Testis (tissue), 3 donors: Measurements from ENCODE around the gene RASSF10. TPM values are rescaled to one million over a fixed set of nuclear protein-coding genes. Genes with fewer than 3 reads are reported as not detected.

Source experiments
- DNase-seq: peaks from one replicate; pipeline ENCODE4 v3.0.0-alpha.2; 2019
- H3K27ac ChIP-seq, 2 donors: fragments of 200-600 bp; sonication (generic); one replicate each; pipeline ENCODE4 v1.5.1; 2019
- H3K27me3 ChIP-seq: fragments of 200-600 bp; sonication (generic); one replicate; pipeline ENCODE4 v1.5.1; 2019
- H3K36me3 ChIP-seq: fragments of 200-600 bp; sonication (generic); one replicate; pipeline ENCODE4 v1.5.1; 2017; ENCODE audit warnings: low read depth; ENCODE audit errors: missing control alignments
- H3K4me1 ChIP-seq: fragments of 200-600 bp; sonication (generic); one replicate; pipeline ENCODE4 v1.5.1; 2019
- H3K4me3 ChIP-seq, 2 donors: fragments of 200-600 bp; sonication (generic); one replicate each; pipeline ENCODE4 v1.5.1; 2017 to 2019
- H3K9me3 ChIP-seq: fragments of 200-600 bp; sonication (generic); one replicate; pipeline ENCODE4 v1.5.1; 2017
- POLR2A ChIP-seq: fragments of 450-650 bp; IDR thresholded peaks from one replicate; pipeline ENCODE4 v1.6.1; 2017; ENCODE audit warnings: antibody characterized with exemption, mild to moderate bottlenecking, moderate library complexity
- WGBS, 2 donors: methylation state at CpG; one replicate each; pipeline ENCODE4 v1.1.5; 2018; 5-methylcytosine and 5-hydroxymethylcytosine counted together
- intact Hi-C: fragments of 100-400 bp; cut with DNase I; formaldehyde crosslinking; loops from one replicate; pipeline ENCODE4 v1.15.1; 2023; ENCODE audit warnings: low total_unique reads
- polyA plus RNA-seq: library from polyadenylated mRNA; stranded (reverse); fragments of 350-450 nt; fragmentation: Illumina TruSeq; extraction: RNeasy Lipid Tissue Mini Kit (QIAGEN cat#74804); gene quantifications from one replicate; pipeline ENCODE4 v1.2.3, GENCODE V29; 2014; ENCODE audit warnings: low read depth, low replicate concordance; ENCODE audit not compliant: insufficient read depth
- total RNA-seq, 2 donors: library from RNA; depleted of rRNA; stranded (reverse); fragments of >200 nt; gene quantifications; one replicate each; pipeline ENCODE4 v1.2.3, GENCODE V29; 2016
- TF ChIP-seq, protein P1 (sequence below), 3 experiments: fragments of 450-650 bp in 2 of 3; fragments of 200-600 bp in 1 of 3; sonication (generic) in 1 of 3; IDR thresholded peaks; one replicate each; pipeline ENCODE4 v1.5.1; 2016 to 2019; ENCODE audit warnings: antibody characterized with exemption in 3 of 3, mild to moderate bottlenecking in 2 of 3, moderate library complexity in 1 of 3

The RASSF10 gene
- total and polyA plus RNA-seq, 3 donors from 2014 or later = 2.9 to 6.3 (median 3.0) TPM

GRCh38 chr11:13028322-13028721, 19.2 kb downstream of the RASSF10 start:
- H3K36me3 ChIP-seq = no peaks in the 10 kb centered on the region

GRCh38 chr11:13029872-13030271, 20.8 kb downstream of the RASSF10 start:
- TF ChIP-seq, protein P1, sequence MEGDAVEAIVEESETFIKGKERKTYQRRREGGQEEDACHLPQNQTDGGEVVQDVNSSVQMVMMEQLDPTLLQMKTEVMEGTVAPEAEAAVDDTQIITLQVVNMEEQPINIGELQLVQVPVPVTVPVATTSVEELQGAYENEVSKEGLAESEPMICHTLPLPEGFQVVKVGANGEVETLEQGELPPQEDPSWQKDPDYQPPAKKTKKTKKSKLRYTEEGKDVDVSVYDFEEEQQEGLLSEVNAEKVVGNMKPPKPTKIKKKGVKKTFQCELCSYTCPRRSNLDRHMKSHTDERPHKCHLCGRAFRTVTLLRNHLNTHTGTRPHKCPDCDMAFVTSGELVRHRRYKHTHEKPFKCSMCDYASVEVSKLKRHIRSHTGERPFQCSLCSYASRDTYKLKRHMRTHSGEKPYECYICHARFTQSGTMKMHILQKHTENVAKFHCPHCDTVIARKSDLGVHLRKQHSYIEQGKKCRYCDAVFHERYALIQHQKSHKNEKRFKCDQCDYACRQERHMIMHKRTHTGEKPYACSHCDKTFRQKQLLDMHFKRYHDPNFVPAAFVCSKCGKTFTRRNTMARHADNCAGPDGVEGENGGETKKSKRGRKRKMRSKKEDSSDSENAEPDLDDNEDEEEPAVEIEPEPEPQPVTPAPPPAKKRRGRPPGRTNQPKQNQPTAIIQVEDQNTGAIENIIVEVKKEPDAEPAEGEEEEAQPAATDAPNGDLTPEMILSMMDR (IDR thresholded peaks at IDR 0.05) = no peak
- TF ChIP-seq POLR2A = no peak
- intact Hi-C loops = no loop called here
- Histone ChIP-seq H3K9me3 (no peaks in the 10 kb centered on the region), H3K4me3 (no peak overlapping the region), H3K27ac (no peak overlapping the region), H3K36me3 (no peaks in the 10 kb centered on the region), H3K4me1 (no peaks in the 10 kb centered on the region), H3K27me3 (no peaks in the 10 kb centered on the region)
- DNase-seq = no peak
- WGBS, 2 donors = 83 to 87% methylated on average over 3 of the region's 3 CpGs

More at GRCh38 chr11:13028322-13028721, 19.2 kb downstream of the RASSF10 start:
- Histone ChIP-seq H3K27ac (no peak overlapping the region), H3K9me3 (no peaks in the 10 kb centered on the region), H3K4me3 (no peak overlapping the region), H3K27me3 (no peaks in the 10 kb centered on the region), H3K4me1 (no peaks in the 10 kb centered on the region)
- 35 to 37% methylated on average over 3 of the region's 3 CpGs for WGBS, 2 donors
- no peak for TF ChIP-seq POLR2A
- TF ChIP-seq, protein P1 (IDR thresholded peaks at IDR 0.05) = no peak
- DNase-seq = no peak
- intact Hi-C loops = no loop called here

DNA sequence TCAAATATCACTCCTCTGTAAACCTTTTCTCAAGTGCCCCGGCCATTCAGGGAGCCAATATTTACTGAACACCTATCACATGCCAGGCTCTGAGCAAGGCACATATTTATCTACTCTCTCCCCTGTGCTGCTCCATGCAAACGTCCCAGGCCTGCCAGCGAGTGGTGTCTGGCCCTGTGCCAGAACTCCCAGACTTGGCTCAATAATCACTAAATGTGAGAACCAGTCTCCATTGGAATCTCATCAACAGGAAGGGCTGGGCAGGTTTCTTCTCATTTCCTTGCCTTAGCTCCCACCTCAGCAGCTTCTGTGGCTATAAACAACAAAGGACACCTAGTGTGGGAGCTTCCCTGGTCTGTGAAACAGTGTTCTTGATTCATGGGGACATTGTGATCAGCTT, 21.7 kb downstream of the RASSF10 start:
- DNase-seq = peak; percentile 24
- Histone ChIP-seq H3K4me1 (no peaks in the 10 kb centered on the region), H3K27ac (no peak overlapping the region), H3K36me3 (no peaks in the 10 kb centered on the region), H3K4me3 (no peak overlapping the region), H3K9me3 (no peaks in the 10 kb centered on the region), H3K27me3 (no peaks in the 10 kb centered on the region)
- TF ChIP-seq, protein P1 (IDR thresholded peaks at IDR 0.05) = no peak
- TF ChIP-seq POLR2A = no peak
- intact Hi-C loops = no loop called here
- WGBS, 2 donors = 53 to 57% methylated on average over 3 of the region's 3 CpGs

- H3K9me3 ChIP-seq = no peaks in the 10 kb centered on the region
- H3K27ac ChIP-seq = no peak overlapping the region
- TF ChIP-seq POLR2A = no peak
- TF ChIP-seq, protein P1 (IDR thresholded peaks at IDR 0.05) = no peak
- intact Hi-C loops = no loop called here
- no peak overlapping the region for H3K4me3 ChIP-seq
- DNase-seq = no peak
- no peaks in the 10 kb centered on the region for H3K4me1 ChIP-seq
- H3K27me3 ChIP-seq = no peaks in the 10 kb centered on the region
- H3K36me3 ChIP-seq = no peaks in the 10 kb centered on the region
These were observed 22.2 kb downstream of the RASSF10 start for GRCh38 chr11:13031349-13031748.

GRCh38 chr11:13033760-13034533, 24.8 kb downstream of the RASSF10 start:
- H3K4me1 ChIP-seq = no peaks in the 10 kb centered on the region
- intact Hi-C loops = no loop called here
- no peak overlapping the region for H3K4me3 ChIP-seq
- WGBS, 2 donors = 83% methylated on average over 4 of the region's 4 CpGs
- H3K27ac ChIP-seq = no peak overlapping the region
- H3K9me3 ChIP-seq = no peaks in the 10 kb centered on the region
- DNase-seq = no peak
- H3K27me3 ChIP-seq = no peaks in the 10 kb centered on the region
- H3K36me3 ChIP-seq = no peaks in the 10 kb centered on the region
- TF ChIP-seq POLR2A = no peak
- TF ChIP-seq, protein P1 (IDR thresholded peaks at IDR 0.05) = no peak
